Peyer's patch (tissue), 4 donors: Measurements from ENCODE around the gene CKMT2.

Source experiments
- CTCF ChIP-seq, 6 experiments: fragments of 450-650 bp in 4 of 6; fragments of 200-600 bp in 2 of 6; sonication (generic) in 1 of 6; IDR thresholded peaks; one replicate each; pipeline ENCODE4 v1.5.1; 2017 to 2019; ENCODE audit warnings: antibody characterized with exemption in 6 of 6, mild to moderate bottlenecking in 3 of 6, moderate library complexity in 1 of 6
- POLR2A ChIP-seq, 2 donors: fragments of 450-650 bp; IDR thresholded peaks; one replicate each; pipeline ENCODE4 v1.5.1; 2017; ENCODE audit warnings: antibody characterized with exemption in 2 of 2, mild to moderate bottlenecking in 2 of 2, moderate library complexity in 2 of 2

- TF ChIP-seq CTCF (IDR thresholded peaks at IDR 0.05) (no peak), POLR2A (IDR thresholded peaks at IDR 0.05) (no peak)
These were observed 9.0 kb downstream of the CKMT2 start for GRCh38 chr5:81241961-81242648.
